ENCODE data around the gene TRPC4.

DNA sequence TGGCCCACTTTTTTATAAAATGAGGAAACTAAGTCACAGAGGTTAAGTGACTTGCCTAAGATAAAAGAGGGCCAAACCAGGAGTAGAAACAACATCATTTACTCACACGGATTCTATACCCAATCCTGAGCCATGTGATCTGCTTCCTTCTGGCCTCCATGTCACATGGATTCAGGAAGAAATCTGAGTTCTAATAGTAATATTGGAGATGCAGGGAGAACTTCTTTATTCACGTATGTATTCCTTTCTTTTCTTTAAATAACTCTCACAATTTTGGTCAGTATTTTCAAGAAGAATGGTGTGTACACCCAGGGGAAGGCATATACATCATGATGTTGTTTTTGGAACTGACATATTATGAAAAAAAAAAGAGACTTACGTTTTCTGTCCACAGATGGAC, 272.8 kb downstream of the TRPC4 start:
- TF ChIP-seq POLR2AphosphoS5 (IDR thresholded peaks at IDR 0.05) (no peak), POLR2A (IDR thresholded peaks at IDR 0.05) (no peak)
- TF ChIP-seq, protein P1, sequence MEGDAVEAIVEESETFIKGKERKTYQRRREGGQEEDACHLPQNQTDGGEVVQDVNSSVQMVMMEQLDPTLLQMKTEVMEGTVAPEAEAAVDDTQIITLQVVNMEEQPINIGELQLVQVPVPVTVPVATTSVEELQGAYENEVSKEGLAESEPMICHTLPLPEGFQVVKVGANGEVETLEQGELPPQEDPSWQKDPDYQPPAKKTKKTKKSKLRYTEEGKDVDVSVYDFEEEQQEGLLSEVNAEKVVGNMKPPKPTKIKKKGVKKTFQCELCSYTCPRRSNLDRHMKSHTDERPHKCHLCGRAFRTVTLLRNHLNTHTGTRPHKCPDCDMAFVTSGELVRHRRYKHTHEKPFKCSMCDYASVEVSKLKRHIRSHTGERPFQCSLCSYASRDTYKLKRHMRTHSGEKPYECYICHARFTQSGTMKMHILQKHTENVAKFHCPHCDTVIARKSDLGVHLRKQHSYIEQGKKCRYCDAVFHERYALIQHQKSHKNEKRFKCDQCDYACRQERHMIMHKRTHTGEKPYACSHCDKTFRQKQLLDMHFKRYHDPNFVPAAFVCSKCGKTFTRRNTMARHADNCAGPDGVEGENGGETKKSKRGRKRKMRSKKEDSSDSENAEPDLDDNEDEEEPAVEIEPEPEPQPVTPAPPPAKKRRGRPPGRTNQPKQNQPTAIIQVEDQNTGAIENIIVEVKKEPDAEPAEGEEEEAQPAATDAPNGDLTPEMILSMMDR (IDR thresholded peaks at IDR 0.05 in 8 of 11, conservative IDR thresholded peaks at IDR 0.05 in 3 of 11), result no peak

Measured in spleen (tissue), 7 donors.